Lung microvascular endothelial cell (primary cell): ENCODE measurements around the gene TP53TG5. TPM values are rescaled to one million over a fixed set of nuclear protein-coding genes. Genes with fewer than 3 reads are reported as not detected.

Source experiments
- DNase-seq, 2 donors: peaks; one replicate each; pipeline versions ENCODE4 v3.0.0 to v3.0.0-alpha.2; 2010; ENCODE audit warnings: low read depth in 2 of 2
- total RNA-seq: library from RNA; depleted of rRNA; stranded (reverse); fragments of >200 nt; gene quantifications from 2 replicates; pipeline ENCODE4 v1.2.1, GENCODE V29; 2014

Gene TP53TG5
- total RNA-seq, 1 donor from 2014 or later: not detected

GRCh38 chr20:45346851-45347250, 31.3 kb downstream of the TP53TG5 start:
- no peak for DNase-seq

GRCh38 chr20:45346291-45346718, 31.8 kb downstream of the TP53TG5 start:
- DNase-seq: peak in 1 of 2 donors; percentile 56

GRCh38 chr20:45345104-45345936, 32.8 kb downstream of the TP53TG5 start:
- peak in 1 of 2 donors; percentile 39 for DNase-seq

DNA sequence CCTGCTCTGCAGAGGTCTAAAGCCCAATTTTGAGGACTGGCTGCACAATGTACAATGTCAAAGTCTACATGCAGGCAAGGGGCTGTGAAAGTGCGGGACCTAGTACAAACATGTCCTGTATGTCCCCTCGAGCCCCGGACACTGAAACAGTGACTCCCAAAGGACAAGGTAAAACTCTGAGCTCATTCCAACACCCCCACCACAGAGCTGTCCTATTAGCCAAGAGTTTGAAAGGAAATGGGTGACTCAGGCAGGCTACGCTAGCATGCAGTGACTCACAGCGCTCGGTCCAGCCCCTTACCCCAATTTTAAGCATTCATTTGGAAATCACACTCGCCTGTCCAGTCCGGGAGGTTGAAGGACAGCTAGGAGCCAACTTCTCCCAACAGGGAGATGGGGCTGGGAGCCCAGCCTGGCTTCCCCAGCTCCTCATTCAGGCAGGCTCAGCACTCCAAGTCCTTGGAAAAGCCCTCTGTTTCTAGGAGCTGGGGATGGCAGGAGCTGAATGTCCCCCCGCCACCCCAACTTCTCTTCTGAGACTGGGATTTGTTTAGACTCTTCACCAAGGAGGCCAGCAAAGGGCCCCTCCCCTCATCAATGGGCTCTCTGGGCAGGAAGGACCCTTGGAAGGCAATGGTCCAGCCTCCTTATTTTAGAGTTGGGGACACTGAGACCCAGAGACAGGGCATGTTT, 33.8 kb downstream of the TP53TG5 start:
- peak; percentile 91 for DNase-seq

DNA sequence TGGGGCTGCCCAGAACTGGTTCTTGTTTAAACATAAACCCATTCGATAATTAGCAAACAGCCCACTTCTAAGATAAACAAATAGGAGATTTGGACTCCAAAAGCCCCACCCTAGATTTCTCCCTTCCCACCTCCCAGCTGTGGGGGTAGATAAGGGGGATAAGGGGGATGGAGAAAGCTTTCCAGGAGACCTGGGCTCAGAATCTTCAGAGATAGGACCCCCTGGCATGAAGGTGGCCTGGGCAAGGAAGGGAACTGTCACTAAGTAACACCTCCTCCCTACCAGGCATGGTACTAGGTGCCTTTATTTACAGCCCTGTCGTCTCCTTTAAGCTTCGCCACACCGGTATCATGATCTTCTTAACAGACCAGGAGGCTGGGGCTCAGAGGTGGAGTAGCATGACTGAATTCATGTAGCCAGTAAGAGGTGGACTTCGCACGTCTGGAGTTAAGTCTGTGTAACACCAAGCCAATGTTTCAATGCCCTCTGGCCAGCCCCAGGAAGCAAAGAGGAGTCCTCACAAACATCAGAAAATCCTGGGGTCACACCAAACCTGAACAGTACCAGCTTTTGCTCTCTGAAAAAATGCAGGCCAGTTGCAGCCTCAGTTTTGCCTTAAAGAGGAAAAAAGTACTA, 34.5 kb downstream of the TP53TG5 start:
- no peak for DNase-seq

DNA sequence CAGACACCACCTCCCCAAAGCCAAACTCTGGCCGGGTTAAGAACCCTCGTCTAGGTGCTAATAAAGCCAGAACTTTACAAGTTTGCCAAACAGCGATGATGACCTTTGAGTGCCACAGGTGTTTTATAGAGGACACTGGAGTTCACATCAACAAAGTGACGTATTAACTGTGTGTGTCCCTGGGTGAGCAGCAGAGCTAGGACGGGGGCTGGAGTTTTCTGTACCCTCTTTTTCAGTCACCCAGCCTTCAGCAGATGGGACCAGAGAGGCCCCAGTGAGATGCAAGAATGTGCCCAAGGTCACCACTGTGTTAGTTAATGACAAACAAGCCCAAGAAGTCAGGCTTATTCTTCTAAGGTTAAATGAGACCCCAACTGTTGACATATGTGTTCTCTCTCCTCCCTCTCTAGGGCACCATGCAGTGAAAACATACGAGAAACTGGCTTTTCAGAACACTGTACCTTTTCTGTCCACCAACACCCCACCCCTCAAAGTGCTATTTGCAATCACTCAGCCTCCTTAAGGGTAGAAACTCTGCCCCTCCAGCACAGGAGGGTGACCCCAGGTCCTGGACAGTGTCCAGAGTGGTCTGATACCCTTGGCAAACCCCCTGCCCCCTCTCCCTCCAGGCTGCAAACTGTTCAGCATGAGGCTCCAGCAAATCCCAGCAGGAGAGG, 35.1 kb downstream of the TP53TG5 start:
- no peak for DNase-seq

DNA sequence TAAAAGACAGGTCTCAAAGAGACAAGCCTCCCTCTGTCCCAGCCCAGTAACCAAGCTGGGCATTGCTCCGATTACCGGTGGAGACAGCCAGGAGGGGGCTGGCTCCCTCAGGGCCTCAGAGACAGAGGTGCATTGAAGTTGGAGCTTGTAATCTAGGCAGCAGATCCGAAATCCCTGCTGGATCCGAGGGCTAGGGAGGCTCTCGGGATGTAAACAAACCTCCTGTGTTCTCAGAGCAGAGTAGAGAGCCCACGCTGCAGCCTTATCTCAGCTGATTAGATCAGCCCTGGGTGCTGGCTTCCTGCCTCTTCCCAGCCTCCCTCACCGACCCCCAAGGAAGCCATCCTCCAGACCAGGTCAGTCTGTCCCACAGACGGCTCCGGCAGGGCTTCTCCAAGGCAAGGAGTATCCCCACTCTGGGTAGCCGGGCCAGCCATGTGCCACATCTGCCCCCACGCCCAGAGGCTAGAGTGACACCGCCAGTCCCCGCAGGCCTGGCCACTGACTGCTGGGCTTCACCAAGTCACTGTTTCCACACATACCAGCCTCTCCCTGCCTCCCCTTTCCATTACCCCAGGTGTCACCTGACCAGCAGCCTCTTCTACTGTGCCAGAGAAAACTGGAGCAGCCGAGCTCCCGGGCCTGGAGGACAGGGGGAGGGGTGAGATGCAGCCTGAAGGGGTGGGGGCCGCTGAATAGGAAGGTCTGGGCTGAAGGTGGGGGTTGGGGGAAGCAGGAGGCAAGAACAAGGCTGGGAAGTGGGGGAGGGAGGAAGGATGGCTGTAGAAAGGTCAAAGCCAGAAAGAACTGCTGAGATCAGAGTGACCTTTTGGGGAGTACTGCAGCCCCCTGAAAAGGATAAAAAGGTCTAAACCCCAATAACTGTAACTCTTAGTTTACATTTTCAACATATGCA, 35.9 kb downstream of the TP53TG5 start:
- DNase-seq: peak in 1 of 2 donors; percentile 95

DNA sequence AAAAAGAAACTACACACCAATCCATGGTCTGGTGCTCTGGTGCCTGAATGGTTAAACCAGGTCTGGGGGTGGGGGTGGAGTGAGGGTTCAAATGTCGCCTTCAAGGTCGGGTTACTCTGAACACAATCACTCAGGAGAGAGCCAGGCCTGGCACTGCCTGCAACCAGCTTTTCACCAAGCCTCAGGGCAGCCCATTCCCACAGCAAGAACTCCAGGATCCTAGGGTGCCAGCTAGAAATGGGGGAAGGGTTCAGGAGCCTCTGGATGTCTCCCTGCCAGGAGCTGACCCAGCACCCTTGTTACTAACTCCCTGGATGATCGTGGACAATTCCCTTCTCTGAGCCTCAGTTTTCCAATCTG, 36.6 kb downstream of the TP53TG5 start:
- no peak for DNase-seq

DNA sequence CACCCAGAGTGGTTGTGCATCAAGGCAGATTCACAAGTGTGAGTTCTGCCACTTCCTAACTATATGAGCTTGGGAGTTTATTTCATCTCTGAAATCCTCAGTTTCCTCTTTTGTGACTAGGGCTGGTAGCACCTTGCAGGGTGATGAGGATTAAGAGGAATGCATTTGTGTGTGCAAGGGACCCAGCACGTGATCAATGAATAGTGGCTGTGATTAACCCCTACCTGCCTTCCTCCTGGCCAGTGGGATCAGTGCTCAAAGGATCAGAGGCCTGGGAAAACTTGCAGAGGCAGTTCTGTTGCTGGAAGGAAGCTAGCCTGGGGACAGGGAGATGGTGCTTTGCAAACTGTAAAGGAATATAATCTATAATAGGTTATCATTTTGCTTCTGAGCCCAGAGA, 37.2 kb downstream of the TP53TG5 start:
- no peak for DNase-seq

- no peak for DNase-seq
Measured at GRCh38 chr20:45340236-45340847, 37.8 kb downstream of the TP53TG5 start.

- DNase-seq: no peak
Measured at GRCh38 chr20:45339799-45340198, 38.3 kb downstream of the TP53TG5 start.

DNA sequence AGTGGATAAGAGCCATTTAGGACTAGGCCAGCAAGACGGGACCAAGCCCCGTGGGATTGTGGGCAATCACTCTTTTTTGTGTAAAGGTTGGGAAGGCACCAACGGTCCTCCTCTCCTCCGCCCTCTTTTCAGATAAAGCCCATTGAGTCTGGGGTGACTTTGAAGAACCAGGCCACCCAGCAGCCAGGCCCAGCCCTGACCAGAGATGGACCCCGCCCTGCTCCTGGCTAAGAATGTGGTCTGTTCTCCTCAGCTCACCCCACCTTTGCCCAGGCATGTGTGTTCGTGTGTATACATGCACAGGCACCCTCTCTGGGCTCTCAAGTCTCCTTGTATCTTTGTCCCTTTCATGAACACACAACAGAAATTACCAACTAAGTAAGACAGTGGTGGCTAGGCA, 39.0 kb downstream of the TP53TG5 start:
- DNase-seq: no peak

DNA sequence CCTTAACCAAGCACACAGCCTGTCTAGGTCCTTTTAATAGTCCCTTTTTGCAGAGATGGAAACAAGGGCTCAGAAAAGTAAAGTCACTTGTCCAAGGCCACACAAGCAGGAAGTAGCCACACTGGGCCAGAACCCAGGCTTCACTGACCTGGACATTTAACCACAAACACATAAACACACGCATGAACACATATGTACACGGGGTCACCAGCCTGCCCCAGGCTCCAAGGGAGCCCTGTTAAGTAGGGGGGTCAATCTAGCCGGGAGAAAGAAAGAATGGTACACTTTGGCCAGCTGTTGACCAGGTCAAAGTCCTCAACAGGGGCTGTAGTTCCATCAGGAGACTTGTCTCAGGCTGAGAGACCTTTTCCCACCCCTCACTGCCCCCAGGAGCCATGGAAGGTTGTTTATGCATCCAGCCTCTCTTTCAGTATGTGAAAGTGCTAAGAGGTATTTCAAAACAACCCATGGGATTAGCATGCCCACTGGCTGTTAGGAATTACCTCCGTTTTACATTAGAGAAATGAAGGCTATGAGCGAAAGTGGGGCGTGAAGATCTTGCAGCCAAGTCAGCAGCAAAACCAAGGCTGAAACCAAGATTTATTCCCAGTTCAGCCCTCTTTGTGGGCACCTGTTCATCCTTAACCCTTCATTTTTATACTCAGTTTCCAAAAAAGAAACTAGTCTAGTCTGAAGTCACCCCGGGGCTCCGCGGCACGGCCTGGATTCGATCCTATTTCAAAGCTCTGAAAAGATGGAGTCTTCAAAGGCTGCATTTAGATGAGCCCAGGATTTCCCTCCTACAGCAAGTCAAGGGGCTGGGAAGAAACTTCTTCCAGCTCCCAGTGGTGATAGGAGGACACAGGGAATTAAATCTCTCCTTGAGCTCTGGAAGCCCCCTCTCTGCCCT, 39.7 kb downstream of the TP53TG5 start:
- DNase-seq: no peak

GRCh38 chr20:45337367-45338120, 40.6 kb downstream of the TP53TG5 start:
- peak; percentile 32 to 67 for DNase-seq

- DNase-seq: peak in 1 of 2 donors; percentile 75
Measured at GRCh38 chr20:45336530-45337366, 41.4 kb downstream of the TP53TG5 start.

- no peak for DNase-seq
Measured at GRCh38 chr20:45330476-45330875, 47.6 kb downstream of the TP53TG5 start.

GRCh38 chr20:45329497-45330319, 48.4 kb downstream of the TP53TG5 start:
- DNase-seq: no peak
